ENCODE data around the gene FOXA3.

FOXA3 gene

DNA sequence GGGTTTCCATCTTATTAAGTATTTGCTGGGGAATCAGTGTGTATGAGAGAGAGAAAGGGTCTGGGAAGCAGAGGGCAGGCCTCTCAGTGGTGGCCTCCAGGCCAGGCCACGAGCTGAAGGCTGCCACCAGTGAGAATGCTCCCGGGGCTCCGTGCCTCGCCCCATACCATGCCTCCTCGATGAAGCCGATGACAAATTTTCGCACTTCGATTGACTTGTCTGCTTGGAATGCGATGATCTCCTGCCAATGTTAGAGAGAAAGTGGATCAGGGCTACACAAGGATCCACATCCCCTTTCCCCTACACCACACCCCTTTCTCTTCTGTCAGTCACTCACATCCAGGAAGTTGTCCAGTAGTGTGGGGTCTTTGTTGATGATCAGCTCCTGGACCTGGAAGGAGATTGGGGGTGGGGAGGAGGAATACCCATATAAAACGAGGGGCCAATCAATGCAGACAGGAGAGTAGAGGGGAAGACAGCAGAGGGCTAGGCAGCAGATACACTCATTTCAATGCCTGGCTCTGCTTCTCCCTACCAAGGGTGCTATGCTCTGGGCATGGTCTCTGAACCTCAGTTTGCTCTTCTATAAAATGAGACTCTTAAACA is 11.9 kb upstream of the FOXA3 start:
- in situ Hi-C loops (cut with HindIII; ENCODE audit: low sequenced_read_pairs): no loop called here
- no peak for TF ChIP-seq CTCF (IDR thresholded peaks at IDR 0.05; ENCODE audit: low read depth, low read length)
- H3K4me3 ChIP-seq (ENCODE audit: low read depth, low read length): no peak overlapping the region
- no peak for DNase-seq (ENCODE audit: low read depth, low spot score)

DNA sequence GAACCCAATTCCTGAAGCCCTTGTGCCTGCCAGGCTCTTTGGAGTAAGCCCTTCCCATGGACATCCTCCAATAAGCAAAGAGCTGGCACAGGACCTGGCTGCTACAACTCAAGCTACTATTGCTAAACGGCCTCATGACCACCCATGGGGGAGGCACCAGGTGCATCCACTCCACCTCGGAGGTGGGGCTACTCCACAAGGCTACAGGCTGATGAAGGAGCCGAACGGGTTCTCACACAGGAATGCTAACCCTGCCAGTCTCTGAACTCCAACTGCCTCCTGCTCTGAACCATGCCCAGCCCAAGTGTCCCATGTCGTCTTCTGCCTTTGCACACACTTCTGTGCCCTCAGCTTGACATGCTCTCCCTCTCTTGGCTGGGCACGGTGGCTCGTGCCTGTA is 11.1 kb upstream of the FOXA3 start:
- TF ChIP-seq CTCF (IDR thresholded peaks at IDR 0.05; ENCODE audit: low read depth, low read length): no peak
- in situ Hi-C loops (cut with HindIII; ENCODE audit: low sequenced_read_pairs): no loop called here
- DNase-seq (ENCODE audit: low read depth, low spot score): no peak

DNA sequence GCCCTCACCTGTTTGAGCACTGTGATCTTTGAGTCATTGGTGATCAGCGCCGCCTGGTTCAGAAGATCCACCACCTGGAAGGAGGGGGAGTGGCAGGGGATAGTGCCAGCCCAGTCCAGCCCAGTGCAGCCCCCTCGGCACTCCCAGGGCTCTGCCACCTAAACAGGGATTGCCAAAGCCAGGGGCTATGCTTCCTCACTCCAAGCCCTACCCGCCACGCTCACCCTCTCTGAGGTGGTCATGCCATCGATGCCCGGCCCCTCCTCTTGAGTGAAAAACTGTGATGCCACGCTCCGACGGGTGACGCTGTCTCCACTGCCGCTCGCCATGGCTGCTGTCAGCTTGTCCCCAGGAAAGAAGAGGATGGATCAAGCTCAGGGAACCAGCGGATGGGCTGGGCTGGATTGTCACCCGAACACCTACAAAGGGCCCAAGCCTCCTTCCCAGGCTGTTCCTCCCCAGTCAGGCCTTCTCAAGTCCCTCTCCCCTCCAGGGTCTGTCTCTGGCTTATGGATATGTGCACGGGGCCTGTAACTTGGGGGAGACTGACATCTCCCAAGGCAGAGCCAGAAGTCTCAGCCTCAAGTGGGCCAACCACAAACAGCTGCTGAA is 9.9 kb upstream of the FOXA3 start:
- no peak overlapping the region for H3K4me3 ChIP-seq (ENCODE audit: low read depth, low read length)
- no peak for TF ChIP-seq CTCF (IDR thresholded peaks at IDR 0.05; ENCODE audit: low read depth, low read length)
- no peak for DNase-seq (ENCODE audit: low read depth, low spot score)
- in situ Hi-C loops (cut with HindIII; ENCODE audit: low sequenced_read_pairs): no loop called here

More for the DNA sequence above, 11.1 kb upstream of the FOXA3 start:
- no peak overlapping the region for H3K4me3 ChIP-seq (ENCODE audit: low read depth, low read length)

DNA sequence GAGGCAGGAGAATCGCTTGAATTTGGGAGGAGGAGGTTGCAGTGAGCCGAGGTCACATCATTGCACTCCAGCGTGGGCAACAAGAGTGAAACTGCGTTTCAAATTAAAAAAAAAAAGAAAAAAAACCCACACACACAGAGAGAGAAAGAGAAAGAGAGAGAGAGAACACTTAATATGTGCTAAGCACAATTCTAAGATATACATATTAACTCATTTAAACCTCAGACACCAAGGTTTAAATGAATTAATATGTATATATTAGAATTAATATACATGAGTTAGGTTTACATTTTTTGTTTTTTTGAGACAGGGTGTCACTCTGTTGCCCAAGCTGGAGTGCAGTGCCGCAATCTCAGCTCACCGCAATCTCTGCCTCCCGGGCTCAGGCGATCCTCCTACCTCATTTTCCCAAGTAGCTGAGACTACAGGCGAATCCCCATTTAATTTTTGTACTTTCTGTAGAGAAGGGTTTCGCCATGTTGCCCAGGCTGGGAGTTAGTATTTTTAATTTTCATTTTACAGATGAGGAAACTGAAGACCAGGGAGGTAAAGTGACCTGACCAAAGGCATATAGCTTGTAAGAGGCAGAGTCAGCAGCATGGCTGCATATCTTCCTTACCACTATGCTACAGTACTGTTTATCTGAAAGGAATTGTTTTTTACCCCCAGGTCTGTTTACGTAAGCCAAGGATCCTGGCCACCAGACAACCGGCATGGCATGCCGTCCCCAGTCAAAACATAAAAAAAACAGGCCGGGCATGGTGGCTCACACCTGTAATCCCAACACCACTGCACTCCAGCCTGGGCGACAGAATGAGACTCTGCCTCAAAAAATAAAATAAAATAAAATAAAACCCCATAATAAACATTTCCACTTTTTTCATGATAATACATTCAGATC is 3.5 kb upstream of the FOXA3 start:
- in situ Hi-C loops (cut with HindIII; ENCODE audit: low sequenced_read_pairs): no loop called here
- no peak for DNase-seq (ENCODE audit: low read depth, low spot score)
- H3K4me3 ChIP-seq (ENCODE audit: low read depth, low read length): no peak overlapping the region
- no peak for TF ChIP-seq CTCF (IDR thresholded peaks at IDR 0.05; ENCODE audit: low read depth, low read length)

DNA sequence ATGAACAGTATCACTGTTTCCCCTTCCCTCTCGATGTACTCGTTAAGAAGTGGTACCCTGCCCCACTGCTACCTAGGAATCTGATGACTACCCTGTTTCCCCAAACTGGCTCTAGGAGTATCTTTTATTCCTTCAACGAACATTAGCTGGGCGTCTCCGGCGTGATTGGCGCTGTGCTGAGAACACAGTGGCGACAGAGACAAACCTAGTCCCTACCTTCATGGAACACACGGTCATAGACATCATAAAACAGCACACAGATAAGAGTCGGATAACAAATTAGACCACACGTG is 1.9 kb upstream of the FOXA3 start:
- H3K4me3 ChIP-seq (ENCODE audit: low read depth, low read length): peak overlapping the region; percentile 97
- no peak for TF ChIP-seq CTCF (IDR thresholded peaks at IDR 0.05; ENCODE audit: low read depth, low read length)
- in situ Hi-C loops (cut with HindIII; ENCODE audit: low sequenced_read_pairs): no loop called here
- DNase-seq (ENCODE audit: low read depth, low spot score): no peak

DNA sequence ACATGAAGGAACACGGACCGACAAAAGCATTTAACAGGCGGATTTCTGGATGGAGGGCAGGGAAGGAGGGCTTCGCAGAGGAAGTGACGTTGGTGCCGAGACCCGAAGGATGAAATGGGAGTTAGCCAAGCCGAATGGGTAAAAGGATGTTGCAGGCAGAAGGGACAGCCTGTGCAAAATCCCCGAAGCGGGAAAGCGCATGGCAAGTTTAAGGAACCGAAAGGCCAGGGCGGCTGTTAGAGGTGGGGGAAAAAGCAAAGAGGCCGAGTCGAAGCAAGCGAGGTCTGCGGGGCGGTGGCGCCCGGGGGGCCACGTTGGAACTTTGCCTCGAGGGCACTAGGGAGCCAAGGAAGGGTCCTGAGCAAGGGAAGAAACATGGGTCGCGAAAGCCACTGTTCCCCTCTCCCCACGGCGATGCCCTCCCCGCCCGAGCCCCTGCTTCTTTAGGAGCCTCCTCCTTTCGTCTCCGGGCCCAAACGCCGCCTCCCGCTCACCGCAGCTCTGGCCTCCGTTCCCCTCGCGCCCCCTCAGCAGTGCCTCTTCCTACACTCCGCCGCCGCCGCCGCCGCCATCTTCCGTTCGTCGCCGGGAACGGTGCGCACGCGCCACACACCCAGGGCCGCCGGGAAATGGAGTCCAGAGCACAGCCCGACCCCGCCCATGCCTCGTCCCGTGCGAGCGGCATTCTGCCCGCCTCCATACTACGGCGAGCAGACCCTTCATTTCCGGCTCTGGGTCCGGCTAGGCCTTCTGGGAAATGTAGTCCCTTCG is 1.4 kb upstream of the FOXA3 start, which contains the start of gene SYMPK:
SYMPK (minus strand) TSS at position 584 of the 771 bp plus-strand sequence. CDS start 8,652 bp downstream, outside the sequence.
- in situ Hi-C loops (cut with HindIII; ENCODE audit: low sequenced_read_pairs): no loop called here
- peak; percentile 98 for DNase-seq (ENCODE audit: low read depth, low spot score)
- no peak for TF ChIP-seq CTCF (IDR thresholded peaks at IDR 0.05; ENCODE audit: low read depth, low read length)
- H3K4me3 ChIP-seq (ENCODE audit: low read depth, low read length): peak within 1 kb of the TSS; percentile 97
